GM12878 (cell line): ENCODE measurements around the gene KTN1. TPM values are rescaled to one million over a fixed set of nuclear protein-coding genes. Genes with fewer than 3 reads are reported as not detected.

Experiments
- CBFB ChIP-seq: IDR thresholded peaks from 2 replicates; pipeline ENCODE4 v1.6.1; 2016; ENCODE audit warnings: antibody characterized with exemption, low read depth
- CHD2 ChIP-seq: IDR thresholded peaks from 2 replicates; pipeline ENCODE4 v1.6.1; 2011; ENCODE audit warnings: low read depth, low read length, improper control_type of control experiment, borderline replicate concordance
- EED ChIP-seq: sonication (generic); IDR thresholded peaks from 2 replicates; pipeline ENCODE4 v1.6.1; 2016; ENCODE audit warnings: antibody characterized with exemption, low read depth
- EP300 ChIP-seq, 2 experiments: fragments of 150-350 bp in 1 of 2; IDR thresholded peaks; 2 replicates each; pipeline ENCODE4 v1.6.1; 2011 to 2012; ENCODE audit warnings: low read depth in 2 of 2, low read length in 2 of 2, borderline replicate concordance in 1 of 2, improper control_type of control experiment in 1 of 2, inconsistent platforms in 1 of 2; ENCODE audit not compliant: control insufficient read depth in 1 of 2
- FOS ChIP-seq: IDR thresholded peaks from 3 replicates; pipeline ENCODE4 v1.6.1; 2011; ENCODE audit warnings: borderline replicate concordance; ENCODE audit not compliant: insufficient read length; ENCODE audit errors: extremely low read depth
- FOXM1 ChIP-seq: IDR thresholded peaks from 2 replicates; pipeline ENCODE4 v1.6.1; 2012; ENCODE audit warnings: low read depth, mild to moderate bottlenecking, inconsistent platforms, low read length, moderate library complexity
- KDM1A ChIP-seq: fragments of 200-600 bp; sonication (generic); IDR thresholded peaks from 2 replicates; pipeline ENCODE4 v1.6.1; 2016; ENCODE audit warnings: borderline replicate concordance
- KLF5 ChIP-seq: fragments of 450-650 bp; IDR thresholded peaks from 2 replicates; pipeline ENCODE4 v1.6.1; 2014; ENCODE audit warnings: mild to moderate bottlenecking; ENCODE audit not compliant: partially characterized antibody
- MEF2A ChIP-seq: IDR thresholded peaks from 2 replicates; pipeline ENCODE4 v1.6.1; 2011; ENCODE audit warnings: low read depth, mild to moderate bottlenecking, low read length, moderate library complexity; ENCODE audit not compliant: insufficient read depth
- MTA3 ChIP-seq: IDR thresholded peaks from 2 replicates; pipeline ENCODE4 v1.6.1; 2012; ENCODE audit warnings: low read length, inconsistent platforms, borderline replicate concordance
- MXI1 ChIP-seq: fragments of 150-350 bp; IDR thresholded peaks from 2 replicates; pipeline ENCODE4 v1.6.1; 2011; ENCODE audit warnings: low read depth, mild to moderate bottlenecking, inconsistent platforms, low read length, improper control_type of control experiment
- MYC ChIP-seq: IDR thresholded peaks from 2 replicates; pipeline ENCODE4 v1.6.1; 2011; ENCODE audit warnings: mild to moderate bottlenecking, low read length, moderate library complexity, inconsistent platforms; ENCODE audit not compliant: insufficient read depth, insufficient replicate concordance, insufficient read length, severe bottlenecking
- NRF1 ChIP-seq: conservative IDR thresholded peaks from 2 replicates; pipeline ENCODE4 v1.6.1; 2011; ENCODE audit warnings: mild to moderate bottlenecking, low read depth, low read length, improper control_type of control experiment
- TCF7 ChIP-seq: IDR thresholded peaks from 2 replicates; pipeline ENCODE4 v1.6.1; 2014; ENCODE audit warnings: antibody characterized with exemption, borderline replicate concordance
- WRNIP1 ChIP-seq: IDR thresholded peaks from 2 replicates; pipeline ENCODE4 v1.6.1; 2011; ENCODE audit warnings: low read depth, low read length, improper control_type of control experiment, borderline replicate concordance
- YY1 ChIP-seq: IDR thresholded peaks from 2 replicates; pipeline ENCODE4 v1.6.1; 2011; ENCODE audit warnings: low read depth, mild to moderate bottlenecking, low read length
- polyA plus RNA-seq, 11 experiments: library from polyadenylated mRNA; depleted of rRNA in 4 of 11; unstranded in 6 of 11; stranded (reverse) in 5 of 11; fragments of >200 nt; fragmentation: Nextera tagmentation in 4 of 11; fragmentation: Illumina TruSeq in 1 of 11; extraction: Ambion mirVana in 4 of 11; extraction: Trizol in 1 of 11; gene quantifications; 1 replicate in 1 of 11; 2 replicates in 10 of 11; pipeline versions ENCODE4 v1.2.1 to v1.2.3, GENCODE V29; 2011 to 2016; ENCODE audit warnings: inconsistent platforms in 2 of 11, missing spikeins in 2 of 11, low read depth in 1 of 11
- total RNA-seq, 4 experiments: library from RNA; depleted of rRNA in 3 of 4; stranded (reverse); fragments of >200 nt in 3 of 4; fragmentation: Illumina TruSeq in 1 of 4; extraction: Trizol in 1 of 4; gene quantifications; 2 replicates each; pipeline versions ENCODE4 v1.2.1 to v1.2.3, GENCODE V29; 2013 to 2021
- TF ChIP-seq, protein P1 (sequence below): fragments of 150-350 bp; IDR thresholded peaks from 2 replicates; pipeline ENCODE4 v1.6.1; 2016; ENCODE audit warnings: low read depth, low read length
- TF ChIP-seq, protein P2 (sequence below): fragments of 150-350 bp; IDR thresholded peaks from 2 replicates; pipeline ENCODE4 v1.6.1; 2014; ENCODE audit warnings: mild to moderate bottlenecking, low read depth, low read length
- TF ChIP-seq, protein P3 (sequence below): IDR thresholded peaks from 2 replicates; pipeline ENCODE4 v1.6.1; 2012; ENCODE audit warnings: improper control_type of control experiment, low read depth, low read length; ENCODE audit not compliant: insufficient replicate concordance

Gene KTN1
- total and polyA plus RNA-seq, 10 of the 15 experiments (the other 5 are each of a cell fraction or from before 2014, with no cell fraction given): 50.6 to 154 (median 84.2) TPM

DNA sequence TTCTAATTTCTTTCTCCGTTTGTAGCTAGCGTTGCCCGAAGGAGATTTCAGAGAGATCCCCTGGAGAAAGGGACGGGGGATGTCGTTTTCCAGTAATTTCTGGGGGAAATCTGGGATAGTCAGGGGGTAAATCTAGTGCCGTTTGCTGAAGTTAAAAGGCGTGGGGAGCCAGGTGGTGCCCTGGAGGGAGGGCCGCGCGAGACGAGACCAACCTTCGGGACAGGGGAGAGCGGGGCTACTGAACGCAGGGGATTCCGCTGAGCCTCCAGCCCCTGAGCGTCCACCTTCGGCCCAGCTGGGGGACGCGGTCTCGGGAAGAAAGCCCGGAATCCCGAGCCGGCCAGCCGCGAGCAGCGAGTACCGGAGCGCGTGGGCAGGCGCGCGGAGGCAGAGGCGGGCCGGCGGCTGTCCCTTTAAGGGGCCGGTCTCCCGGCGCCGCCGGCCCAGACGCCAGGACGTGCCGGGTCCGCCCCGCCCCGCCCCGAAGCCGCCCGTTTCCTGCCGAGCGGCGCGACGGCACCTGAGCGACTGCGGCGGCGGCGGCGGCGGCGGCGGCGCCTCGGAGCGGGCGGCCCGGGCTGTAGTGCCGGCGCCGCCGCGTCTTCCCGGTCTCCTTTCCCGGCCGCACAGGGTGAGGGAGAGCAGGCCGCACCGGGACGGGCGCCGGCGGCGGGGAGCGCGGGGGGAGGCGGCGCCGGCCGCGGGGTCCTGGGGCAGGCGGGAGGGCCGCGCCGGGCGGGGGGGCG is at the start of gene KTN1 (continued):
- TF ChIP-seq FOS (no peak), NRF1 (no peak), YY1 (0 out of 2 replicates have a peak, but pooled peaks have one; percentile 6), WRNIP1 (no peak), EP300 (IDR thresholded peaks at IDR 0.05; ENCODE audit: borderline replicate concordance in 1 of 2, control insufficient read depth in 1 of 2, low read depth in 2 of 2, low read length in 2 of 2) (0 out of 4 replicates have a peak, but pooled peaks of 1 of the 2 experiments have one; percentile 17), MXI1 (peak; percentile 80), CBFB (no peak; the same call in 1 of the 2 replicates), MEF2A (0 out of 2 replicates have a peak, but pooled peaks have one; percentile 2), FOXM1 (no peak), KDM1A (0 out of 2 replicates have a peak, but pooled peaks have one; percentile 33), TCF7 (no peak), CHD2 (peak; percentile 52; the same call in 1 of the 2 replicates), MYC (no peak), MTA3 (no peak), EED (peak; percentile 82), KLF5 (peak; percentile 98)
- TF ChIP-seq, protein P1, sequence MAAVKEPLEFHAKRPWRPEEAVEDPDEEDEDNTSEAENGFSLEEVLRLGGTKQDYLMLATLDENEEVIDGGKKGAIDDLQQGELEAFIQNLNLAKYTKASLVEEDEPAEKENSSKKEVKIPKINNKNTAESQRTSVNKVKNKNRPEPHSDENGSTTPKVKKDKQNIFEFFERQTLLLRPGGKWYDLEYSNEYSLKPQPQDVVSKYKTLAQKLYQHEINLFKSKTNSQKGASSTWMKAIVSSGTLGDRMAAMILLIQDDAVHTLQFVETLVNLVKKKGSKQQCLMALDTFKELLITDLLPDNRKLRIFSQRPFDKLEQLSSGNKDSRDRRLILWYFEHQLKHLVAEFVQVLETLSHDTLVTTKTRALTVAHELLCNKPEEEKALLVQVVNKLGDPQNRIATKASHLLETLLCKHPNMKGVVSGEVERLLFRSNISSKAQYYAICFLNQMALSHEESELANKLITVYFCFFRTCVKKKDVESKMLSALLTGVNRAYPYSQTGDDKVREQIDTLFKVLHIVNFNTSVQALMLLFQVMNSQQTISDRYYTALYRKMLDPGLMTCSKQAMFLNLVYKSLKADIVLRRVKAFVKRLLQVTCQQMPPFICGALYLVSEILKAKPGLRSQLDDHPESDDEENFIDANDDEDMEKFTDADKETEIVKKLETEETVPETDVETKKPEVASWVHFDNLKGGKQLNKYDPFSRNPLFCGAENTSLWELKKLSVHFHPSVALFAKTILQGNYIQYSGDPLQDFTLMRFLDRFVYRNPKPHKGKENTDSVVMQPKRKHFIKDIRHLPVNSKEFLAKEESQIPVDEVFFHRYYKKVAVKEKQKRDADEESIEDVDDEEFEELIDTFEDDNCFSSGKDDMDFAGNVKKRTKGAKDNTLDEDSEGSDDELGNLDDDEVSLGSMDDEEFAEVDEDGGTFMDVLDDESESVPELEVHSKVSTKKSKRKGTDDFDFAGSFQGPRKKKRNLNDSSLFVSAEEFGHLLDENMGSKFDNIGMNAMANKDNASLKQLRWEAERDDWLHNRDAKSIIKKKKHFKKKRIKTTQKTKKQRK: no peak
- TF ChIP-seq, protein P2, sequence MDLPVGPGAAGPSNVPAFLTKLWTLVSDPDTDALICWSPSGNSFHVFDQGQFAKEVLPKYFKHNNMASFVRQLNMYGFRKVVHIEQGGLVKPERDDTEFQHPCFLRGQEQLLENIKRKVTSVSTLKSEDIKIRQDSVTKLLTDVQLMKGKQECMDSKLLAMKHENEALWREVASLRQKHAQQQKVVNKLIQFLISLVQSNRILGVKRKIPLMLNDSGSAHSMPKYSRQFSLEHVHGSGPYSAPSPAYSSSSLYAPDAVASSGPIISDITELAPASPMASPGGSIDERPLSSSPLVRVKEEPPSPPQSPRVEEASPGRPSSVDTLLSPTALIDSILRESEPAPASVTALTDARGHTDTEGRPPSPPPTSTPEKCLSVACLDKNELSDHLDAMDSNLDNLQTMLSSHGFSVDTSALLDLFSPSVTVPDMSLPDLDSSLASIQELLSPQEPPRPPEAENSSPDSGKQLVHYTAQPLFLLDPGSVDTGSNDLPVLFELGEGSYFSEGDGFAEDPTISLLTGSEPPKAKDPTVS: 0 out of 2 replicates have a peak, but pooled peaks have one; percentile 22
- TF ChIP-seq, protein P3, sequence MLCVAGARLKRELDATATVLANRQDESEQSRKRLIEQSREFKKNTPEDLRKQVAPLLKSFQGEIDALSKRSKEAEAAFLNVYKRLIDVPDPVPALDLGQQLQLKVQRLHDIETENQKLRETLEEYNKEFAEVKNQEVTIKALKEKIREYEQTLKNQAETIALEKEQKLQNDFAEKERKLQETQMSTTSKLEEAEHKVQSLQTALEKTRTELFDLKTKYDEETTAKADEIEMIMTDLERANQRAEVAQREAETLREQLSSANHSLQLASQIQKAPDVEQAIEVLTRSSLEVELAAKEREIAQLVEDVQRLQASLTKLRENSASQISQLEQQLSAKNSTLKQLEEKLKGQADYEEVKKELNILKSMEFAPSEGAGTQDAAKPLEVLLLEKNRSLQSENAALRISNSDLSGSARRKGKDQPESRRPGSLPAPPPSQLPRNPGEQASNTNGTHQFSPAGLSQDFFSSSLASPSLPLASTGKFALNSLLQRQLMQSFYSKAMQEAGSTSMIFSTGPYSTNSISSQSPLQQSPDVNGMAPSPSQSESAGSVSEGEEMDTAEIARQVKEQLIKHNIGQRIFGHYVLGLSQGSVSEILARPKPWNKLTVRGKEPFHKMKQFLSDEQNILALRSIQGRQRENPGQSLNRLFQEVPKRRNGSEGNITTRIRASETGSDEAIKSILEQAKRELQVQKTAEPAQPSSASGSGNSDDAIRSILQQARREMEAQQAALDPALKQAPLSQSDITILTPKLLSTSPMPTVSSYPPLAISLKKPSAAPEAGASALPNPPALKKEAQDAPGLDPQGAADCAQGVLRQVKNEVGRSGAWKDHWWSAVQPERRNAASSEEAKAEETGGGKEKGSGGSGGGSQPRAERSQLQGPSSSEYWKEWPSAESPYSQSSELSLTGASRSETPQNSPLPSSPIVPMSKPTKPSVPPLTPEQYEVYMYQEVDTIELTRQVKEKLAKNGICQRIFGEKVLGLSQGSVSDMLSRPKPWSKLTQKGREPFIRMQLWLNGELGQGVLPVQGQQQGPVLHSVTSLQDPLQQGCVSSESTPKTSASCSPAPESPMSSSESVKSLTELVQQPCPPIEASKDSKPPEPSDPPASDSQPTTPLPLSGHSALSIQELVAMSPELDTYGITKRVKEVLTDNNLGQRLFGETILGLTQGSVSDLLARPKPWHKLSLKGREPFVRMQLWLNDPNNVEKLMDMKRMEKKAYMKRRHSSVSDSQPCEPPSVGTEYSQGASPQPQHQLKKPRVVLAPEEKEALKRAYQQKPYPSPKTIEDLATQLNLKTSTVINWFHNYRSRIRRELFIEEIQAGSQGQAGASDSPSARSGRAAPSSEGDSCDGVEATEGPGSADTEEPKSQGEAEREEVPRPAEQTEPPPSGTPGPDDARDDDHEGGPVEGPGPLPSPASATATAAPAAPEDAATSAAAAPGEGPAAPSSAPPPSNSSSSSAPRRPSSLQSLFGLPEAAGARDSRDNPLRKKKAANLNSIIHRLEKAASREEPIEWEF: no peak
